Activated naive CD8-positive, alpha-beta T cell treated with anti-CD3 and anti-CD28 coated beads, Interleukin-2, amount 50 U/mL, for 16 hours (primary cell): ENCODE data around the gene TTLL5.

Experiments used
- DNase-seq: peaks from one replicate; pipeline ENCODE4 v3.0.0-alpha.2; 2020; ENCODE audit warnings: low read depth, low spot score

Gene TTLL5

DNA sequence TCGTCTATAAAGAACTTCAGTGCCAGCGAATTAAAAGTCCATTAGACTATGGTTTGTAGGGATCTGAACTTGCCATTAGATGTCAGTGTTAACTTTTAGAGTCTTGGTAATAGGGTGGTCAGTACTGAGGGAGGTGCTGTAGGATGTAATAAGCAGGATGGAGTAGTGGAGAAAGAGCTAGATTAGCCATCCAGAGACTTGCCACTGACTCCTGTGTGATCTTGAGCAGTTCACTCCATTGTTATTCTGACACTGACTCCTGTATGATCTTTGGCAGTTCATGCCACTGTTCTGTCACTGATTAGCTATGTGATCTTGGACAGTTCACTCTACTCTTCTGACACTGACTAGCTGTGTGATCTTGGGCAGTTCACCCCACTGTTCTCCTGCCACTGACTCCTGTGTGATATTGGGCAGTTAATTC, 133.6 kb downstream of the TTLL5 start:
- DNase-seq = no peak

DNA sequence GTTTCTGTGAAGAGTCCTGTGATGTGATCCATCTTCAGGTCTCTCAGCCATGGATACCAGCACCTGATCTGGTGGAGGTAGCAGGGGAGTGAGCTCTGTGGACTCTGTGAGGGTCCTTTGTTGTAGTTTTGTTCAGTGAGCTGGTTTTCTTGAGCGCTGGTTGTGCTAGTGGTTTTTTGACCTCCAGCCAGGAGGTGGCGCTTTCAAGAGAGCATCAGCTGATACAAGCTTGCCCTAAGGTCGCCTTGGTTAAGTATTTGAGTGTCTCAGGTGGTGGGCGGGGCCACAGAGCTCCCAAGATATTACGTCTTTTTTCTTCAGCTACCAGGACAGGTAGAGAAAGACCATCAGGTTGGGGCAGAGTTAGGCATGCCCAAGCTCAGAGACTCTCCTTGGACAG, 139.7 kb downstream of the TTLL5 start:
- no peak for DNase-seq

DNA sequence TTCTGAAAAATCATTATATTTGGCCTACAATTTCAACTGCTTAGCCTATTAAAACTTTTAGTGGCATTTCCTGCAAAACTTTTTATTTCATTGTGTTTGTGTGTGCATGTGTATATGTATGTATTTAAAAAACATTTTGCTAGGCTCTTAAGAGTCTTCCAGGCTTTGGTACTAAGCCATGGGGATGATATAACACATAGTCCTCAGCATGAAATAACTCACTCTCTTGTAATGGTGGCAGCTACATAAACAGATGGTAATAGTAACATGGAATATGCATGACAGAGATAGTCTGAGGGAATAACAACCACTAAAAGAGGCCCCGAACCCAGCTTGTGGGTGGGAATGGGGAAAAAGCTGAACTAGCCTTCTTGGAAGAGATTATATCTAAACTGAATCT, 141.4 kb downstream of the TTLL5 start:
- DNase-seq = no peak

- DNase-seq = no peak
These were observed 142.7 kb downstream of the TTLL5 start for GRCh38 chr14:75803765-75804164.

- no peak for DNase-seq
These were observed 143.7 kb downstream of the TTLL5 start for GRCh38 chr14:75804570-75805275.

GRCh38 chr14:75805646-75806045, 144.6 kb downstream of the TTLL5 start:
- DNase-seq = no peak

GRCh38 chr14:75806352-75806832, 145.3 kb downstream of the TTLL5 start:
- no peak for DNase-seq

DNA sequence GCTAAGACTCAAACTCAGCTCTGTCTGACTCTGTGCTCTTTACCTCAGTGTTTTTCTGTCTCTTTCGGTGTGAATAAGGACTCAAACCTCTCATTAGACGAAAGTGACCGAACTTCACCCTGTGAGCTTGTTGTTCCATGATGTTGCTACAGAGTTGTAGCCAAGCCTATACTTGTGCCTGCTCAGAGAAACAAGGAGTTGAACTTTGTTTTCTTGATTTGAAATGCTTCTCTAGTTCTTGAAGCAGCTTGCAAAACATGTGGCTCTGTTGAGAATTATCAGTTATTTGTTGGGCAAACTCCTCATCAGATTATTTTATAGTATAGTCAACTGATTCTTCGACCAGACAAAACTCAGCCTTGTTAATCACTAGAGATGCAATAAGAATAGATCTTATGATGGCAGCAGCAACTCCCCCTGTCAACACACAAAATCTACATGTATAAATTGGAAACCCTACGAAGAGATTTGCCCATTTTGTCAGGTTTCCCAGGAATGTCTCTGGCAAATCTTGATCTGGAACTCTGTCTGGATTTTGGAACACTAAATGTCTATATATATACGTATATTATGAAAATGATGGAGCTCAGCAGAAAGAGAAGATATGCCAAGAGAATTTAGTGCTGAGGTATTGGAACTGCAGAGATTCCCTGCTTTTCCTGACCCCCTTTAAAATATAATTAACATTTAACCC, 146.8 kb downstream of the TTLL5 start:
- DNase-seq = no peak

DNA sequence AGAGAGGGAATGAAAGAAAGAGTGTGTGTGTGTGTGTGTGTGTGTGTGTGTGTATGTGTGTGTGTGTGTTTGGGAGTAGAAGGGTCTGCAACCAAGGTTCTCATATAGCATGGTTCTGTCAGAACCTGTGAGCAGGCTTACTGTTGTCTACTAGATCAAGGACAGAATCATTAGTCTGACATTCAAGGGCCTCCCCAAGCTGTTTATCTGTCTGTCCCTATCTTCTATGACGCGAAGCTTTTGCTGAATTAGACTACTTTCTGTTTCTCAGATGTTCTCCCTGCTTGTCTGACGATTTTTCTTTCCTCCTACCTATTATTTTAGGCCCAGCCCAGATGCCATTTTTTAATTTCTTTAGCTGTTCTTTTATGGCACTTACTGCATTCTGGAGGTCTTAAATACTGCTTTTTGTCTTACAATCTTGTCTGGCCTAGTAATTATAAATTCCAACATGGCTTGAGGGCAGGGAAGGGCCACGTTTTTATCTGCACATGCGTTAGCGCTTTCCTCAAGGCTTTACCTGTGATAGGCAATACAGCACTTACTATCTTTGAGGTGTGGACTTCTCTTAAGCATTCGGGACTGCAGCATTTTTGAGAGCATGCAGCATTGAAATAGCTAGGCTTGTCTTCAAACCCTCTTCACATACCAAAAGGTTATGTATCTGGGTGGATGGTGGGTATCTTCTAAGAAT, 150.2 kb downstream of the TTLL5 start:
- no peak for DNase-seq

DNA sequence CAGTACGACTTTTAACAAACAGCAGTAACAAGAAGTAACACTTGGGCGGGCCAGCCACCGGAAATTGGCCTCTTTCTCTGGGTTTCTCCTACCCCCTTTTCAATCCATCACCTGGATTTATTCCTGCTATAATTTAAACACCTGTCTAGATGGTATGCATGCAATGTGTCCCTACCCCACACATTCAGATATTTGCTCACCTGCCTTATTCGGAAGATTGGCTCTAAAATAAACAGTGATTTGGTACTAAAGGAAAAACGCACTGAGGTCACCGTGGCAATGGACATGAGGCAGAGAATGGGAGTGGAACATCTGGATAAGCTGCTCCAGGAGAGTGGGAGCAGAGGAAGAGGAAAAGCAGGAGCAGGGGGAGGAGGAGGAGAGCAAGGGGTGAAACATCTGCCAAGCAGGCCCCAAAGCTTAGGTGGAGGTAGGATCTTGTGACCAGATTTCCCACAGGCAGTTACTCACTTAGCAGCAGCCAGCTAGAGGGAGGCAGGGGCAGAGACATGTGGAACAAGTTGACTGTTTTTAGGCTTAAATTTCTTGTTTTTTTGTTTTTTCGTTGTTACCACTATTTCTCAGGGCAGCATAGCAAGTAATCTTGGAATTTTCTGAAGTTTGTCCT, 150.9 kb downstream of the TTLL5 start:
- no peak for DNase-seq

DNA sequence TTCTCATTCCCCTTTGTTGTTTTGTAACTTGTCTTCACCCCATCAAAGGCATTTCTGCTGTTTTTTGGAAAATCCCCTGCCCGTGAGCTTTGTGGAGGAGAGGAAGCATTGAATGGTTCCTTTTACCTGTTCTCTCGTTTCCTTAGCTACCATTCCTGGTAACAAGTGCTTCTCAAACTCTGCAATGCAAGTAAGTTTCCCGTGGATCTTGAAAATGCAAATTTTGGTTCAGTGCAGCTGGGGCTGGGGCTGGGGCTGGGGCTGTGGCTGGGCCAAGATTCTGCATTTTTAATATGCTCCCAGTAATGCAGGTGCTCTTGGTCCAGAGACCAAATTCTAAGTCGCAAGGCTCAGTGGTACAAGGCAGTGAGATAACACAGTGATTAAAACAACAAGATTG, 151.6 kb downstream of the TTLL5 start:
- DNase-seq = no peak

DNA sequence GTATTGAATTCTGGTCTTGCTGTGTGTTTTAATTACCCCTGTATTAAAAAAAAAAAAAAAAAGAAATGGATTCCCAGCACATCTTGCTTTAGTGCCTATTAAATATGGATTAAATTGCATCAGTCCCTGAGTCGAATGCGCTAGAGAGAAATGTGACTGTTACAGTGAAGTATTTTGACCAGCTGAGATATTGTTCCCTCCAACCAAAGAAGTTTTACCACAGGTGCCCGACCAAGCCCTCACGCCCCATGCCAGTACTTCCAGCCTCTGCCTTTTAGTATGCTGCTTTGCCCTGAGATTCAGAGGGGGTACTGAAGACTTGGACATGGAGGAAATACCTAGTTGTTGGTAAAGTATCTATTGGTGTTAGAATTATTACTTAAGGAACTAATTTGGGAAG, 159.7 kb downstream of the TTLL5 start:
- no peak for DNase-seq

DNA sequence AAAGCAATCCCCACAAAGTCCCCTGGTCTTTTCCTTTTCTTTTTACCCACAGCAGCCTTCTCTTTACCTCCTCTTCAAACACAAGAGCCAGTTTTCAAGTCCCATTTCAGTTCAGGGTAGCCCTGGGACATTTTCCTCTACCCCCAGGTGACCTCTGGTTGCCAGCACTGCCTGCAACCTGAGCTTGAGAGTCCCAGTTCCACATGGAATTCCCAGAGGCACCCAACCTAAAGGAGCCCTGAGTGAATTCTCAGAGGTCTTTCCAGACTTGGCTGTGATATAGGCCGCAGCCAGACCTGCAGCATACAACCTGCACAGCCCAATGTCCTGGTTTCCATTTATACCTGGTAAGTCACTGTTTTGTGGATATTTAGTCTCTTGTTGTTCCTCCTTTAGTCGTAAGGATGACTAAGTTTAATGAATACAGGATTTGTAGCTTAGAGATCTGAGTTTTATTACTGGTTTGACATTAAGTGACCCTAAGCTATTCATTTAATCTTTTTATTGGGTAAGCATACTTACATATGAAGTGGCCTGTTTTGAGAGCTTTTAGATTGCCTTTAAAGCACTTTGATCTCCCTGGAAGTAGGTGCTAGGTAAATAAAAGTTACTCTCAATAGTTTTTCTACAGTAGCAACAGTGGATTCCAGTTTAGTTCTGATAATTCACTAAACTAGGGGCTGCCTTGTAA, 160.9 kb downstream of the TTLL5 start:
- no peak for DNase-seq

GRCh38 chr14:75822522-75823141, 161.6 kb downstream of the TTLL5 start:
- no peak for DNase-seq

DNA sequence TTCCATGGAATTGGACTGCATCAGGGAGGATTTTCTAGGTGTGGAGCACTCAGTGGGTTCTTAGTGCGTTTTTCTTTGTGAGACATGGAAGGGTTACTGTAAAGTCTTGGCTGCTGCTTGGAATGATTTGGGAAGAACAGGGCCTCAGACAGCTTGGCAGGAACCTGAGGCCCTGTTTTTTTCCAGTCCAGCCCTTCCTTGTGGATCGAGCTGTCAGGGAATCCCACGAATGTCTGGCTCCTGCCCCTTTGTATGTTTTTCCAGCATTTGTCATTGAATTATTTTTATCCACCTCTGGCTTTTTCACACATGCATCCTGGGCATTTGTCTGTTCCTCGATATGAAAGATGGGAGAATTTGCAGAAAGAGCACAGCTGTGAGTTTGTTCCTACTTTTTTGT, 162.3 kb downstream of the TTLL5 start:
- DNase-seq = no peak

GRCh38 chr14:75824318-75824717, 163.3 kb downstream of the TTLL5 start:
- no peak for DNase-seq

GRCh38 chr14:75825147-75825592, 164.1 kb downstream of the TTLL5 start:
- DNase-seq = no peak

GRCh38 chr14:75826599-75826998, 165.6 kb downstream of the TTLL5 start:
- no peak for DNase-seq

DNA sequence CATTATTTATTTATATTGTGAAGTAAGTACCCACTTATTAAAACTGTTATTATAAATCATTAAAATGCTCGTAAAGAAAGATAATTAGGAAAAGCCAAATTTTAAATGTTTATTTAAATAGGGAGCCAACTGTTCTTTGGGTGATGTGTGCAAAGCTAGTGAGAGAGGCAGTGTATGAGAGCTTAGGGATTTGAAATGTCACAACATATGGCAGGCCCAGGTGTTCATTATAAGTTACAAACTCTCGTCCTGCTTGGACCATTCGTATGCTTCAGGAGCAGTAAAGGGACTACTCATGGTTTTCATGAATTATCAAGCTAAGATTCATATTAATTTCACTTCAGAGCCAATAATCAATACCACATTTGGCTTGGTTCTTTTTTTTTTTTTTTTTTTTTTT, 166.3 kb downstream of the TTLL5 start:
- DNase-seq = no peak

- DNase-seq = no peak
These were observed 168.3 kb downstream of the TTLL5 start for GRCh38 chr14:75829316-75829715.

DNA sequence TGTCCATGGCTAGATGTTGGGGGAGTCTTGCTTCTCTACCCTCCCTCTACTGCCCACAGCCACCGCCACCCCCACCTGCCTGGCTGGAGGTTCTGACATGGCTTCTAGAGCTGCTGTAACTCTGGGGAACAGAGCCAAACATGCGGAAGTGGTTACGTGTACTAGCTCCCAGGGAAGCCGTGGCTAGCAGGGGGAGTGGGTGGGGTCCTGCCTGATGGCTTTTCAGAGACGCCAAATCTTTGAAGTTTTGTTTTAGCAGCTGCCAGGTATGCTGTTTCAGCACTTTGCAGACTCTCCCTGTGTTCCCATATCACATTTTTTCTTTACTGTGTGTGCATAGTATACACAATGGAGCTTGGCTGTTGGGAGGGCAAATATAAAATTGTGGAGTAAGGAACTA, 170.4 kb downstream of the TTLL5 start:
- DNase-seq = no peak
